ENCODE measurements around the gene SYNGR1.

The SYNGR1 gene

GRCh38 chr22:39432361-39432811 is 82.6 kb downstream of the SYNGR1 start:
- DNase-seq, result no peak

- no peak for DNase-seq
Observed at GRCh38 chr22:39433476-39434242, 83.9 kb downstream of the SYNGR1 start.

- DNase-seq, result no peak
Observed at GRCh38 chr22:39434243-39434653, 84.5 kb downstream of the SYNGR1 start.

- DNase-seq, result no peak
Observed at GRCh38 chr22:39434721-39435120, 84.9 kb downstream of the SYNGR1 start.
